Measurements from ENCODE around the gene C2CD3.

The C2CD3 gene

DNA sequence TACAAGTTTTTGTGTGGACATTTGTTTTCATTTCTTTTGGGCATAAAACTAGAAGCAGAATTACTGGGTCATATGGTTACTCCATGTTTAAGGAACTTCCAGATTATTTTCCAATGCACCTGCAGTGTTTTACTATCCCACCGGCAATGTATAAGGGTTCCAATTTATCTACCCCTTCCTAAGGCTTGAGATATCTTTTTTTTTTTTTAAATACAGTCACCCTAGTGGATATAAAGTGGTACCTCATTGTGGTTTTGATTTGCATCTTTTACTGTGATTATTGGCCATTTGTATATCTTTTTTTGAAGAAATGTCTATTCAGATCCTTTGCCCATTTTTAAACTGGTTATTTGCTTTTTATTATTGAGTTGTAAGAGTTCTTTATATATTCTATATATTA, 127.4 kb downstream of the C2CD3 start:
- no peak overlapping the region for H3K9ac ChIP-seq (ENCODE audit: low read depth, low read length)
- 0 out of 2 replicates have a peak, but pooled peaks cover 7% of the 10 kb centered on the region for H3K4me1 ChIP-seq (ENCODE audit: insufficient read depth, low read length)
- H3K36me3 ChIP-seq (ENCODE audit: insufficient read depth, low read length), result no peaks in the 10 kb centered on the region
- H3K9me3 ChIP-seq (ENCODE audit: control insufficient read depth, insufficient read depth, low read length), result no peaks in the 10 kb centered on the region

DNA sequence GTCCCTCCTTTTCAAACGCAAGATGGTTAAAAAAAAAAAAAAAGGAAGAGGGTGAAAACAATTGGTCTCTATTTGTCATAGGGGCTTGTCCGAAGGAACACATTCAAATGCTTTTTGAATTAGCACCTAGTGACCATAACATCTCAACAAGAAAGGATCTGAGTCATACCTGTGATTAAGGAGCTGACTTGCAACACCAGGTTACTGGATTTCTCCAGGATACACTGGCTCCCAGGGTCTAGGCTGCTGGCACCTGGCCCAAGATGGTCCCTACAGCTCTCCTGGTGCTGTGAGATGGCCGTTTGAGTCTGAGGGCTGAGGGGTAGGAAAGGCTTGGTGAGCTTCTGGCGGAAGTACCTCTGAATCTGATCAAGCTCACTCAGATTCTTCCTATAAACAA, 133.5 kb downstream of the C2CD3 start:
- Histone ChIP-seq H3K4me1 (ENCODE audit: insufficient read depth, low read length) (no peaks in the 10 kb centered on the region), H3K36me3 (ENCODE audit: insufficient read depth, low read length) (no peaks in the 10 kb centered on the region; the same call in 1 of the 2 replicates), H3K9ac (ENCODE audit: low read depth, low read length) (no peak overlapping the region), H3K9me3 (ENCODE audit: control insufficient read depth, insufficient read depth, low read length) (no peaks in the 10 kb centered on the region)

DNA sequence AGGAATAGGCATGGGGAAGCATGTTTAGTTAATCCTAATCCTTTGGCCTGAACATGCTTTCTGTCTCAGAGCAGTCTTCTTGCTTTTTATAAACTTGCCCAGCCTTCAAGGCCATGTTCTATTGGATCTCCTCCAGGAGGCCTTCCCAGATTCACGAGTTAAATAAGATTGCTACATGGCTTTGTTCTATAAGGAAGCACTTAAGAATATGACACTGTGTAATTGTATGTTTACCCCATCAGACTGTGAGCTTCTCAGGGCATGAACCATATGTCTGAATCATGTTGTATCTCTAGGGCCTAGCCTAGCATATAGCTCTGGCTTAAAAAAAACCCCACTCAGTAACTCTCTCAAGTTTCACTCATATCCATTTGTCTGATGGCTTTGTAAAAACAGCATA, 135.5 kb downstream of the C2CD3 start:
- Histone ChIP-seq H3K9me3 (ENCODE audit: control insufficient read depth, insufficient read depth, low read length) (no peaks in the 10 kb centered on the region), H3K36me3 (ENCODE audit: insufficient read depth, low read length) (no peaks in the 10 kb centered on the region; the same call in 1 of the 2 replicates)

DNA sequence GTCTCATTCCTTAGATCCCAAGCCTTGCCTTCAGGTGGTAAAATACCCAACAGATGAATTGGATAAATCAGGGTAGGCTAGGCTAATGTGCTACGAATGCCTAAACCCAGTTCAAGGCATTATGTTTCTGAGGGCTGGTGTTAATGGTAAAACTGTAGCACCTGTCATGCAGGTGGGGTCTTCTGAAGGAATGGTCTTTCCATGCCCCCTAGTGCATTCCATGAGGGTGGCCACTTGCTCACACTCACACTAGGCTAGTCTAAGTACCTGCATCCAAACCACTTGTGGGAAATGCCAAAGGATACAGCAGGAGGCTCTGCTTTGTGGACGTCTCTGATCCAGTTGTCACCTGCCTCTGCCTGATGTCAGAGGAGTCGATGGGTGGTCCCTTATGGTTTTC, 137.8 kb downstream of the C2CD3 start:
- no peak overlapping the region for H3K9ac ChIP-seq (ENCODE audit: low read depth, low read length)
- no peaks in the 10 kb centered on the region; the same call in 1 of the 2 replicates for H3K36me3 ChIP-seq (ENCODE audit: insufficient read depth, low read length)
- no peaks in the 10 kb centered on the region for H3K9me3 ChIP-seq (ENCODE audit: control insufficient read depth, insufficient read depth, low read length)
- H3K4me1 ChIP-seq (ENCODE audit: insufficient read depth, low read length), result no peaks in the 10 kb centered on the region

More for the DNA sequence above, 135.5 kb downstream of the C2CD3 start:
- Histone ChIP-seq H3K4me1 (ENCODE audit: insufficient read depth, low read length) (no peaks in the 10 kb centered on the region), H3K9ac (ENCODE audit: low read depth, low read length) (no peak overlapping the region)

DNA sequence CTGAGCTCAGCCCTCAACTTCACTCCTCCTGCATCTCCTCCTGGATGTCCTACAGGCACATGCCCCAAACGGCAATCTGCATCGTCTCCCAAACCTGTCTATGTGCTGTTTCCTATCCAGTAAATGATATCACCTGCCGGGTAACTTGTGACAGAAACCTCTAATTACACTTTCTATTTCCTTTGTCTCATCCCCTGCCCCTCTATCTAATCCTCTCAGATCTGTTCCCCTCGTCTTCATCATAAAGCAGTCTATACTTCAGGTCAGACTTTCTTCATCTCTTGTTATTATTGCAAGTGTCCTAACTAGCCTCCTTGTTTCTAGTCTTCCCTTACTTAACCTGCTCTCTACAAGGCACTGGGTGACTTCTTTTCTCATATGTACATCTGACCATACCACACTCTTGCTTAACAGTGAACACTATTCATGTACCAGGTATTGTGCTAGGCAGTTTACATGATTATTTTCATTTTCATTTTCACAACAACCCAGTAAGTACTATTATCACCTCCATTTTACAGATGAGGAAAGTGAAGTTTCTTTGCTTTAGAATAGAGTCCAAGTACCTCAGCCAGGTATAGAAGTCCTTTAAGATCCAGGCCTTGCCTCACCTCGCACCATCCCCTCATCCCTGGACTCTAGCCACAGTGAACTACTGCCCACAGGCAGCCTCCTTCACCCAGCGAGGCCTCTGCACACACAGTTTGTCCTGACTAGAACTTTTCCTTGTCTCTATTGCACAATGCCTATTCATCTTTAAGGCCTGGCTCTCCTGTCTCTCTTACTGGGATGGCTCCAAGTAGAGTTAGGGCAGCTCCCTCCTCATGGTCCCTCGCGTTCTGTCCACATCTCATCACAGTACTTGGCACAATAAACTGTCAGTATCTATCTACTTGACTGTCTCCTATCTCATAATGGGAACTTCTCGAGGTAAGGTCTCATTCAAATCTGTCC, 139.8 kb downstream of the C2CD3 start:
- Histone ChIP-seq H3K9me3 (ENCODE audit: control insufficient read depth, insufficient read depth, low read length) (no peaks in the 10 kb centered on the region), H3K9ac (ENCODE audit: low read depth, low read length) (no peak overlapping the region), H3K4me1 (ENCODE audit: insufficient read depth, low read length) (no peaks in the 10 kb centered on the region), H3K36me3 (ENCODE audit: insufficient read depth, low read length) (no peaks in the 10 kb centered on the region; the same call in 1 of the 2 replicates)

DNA sequence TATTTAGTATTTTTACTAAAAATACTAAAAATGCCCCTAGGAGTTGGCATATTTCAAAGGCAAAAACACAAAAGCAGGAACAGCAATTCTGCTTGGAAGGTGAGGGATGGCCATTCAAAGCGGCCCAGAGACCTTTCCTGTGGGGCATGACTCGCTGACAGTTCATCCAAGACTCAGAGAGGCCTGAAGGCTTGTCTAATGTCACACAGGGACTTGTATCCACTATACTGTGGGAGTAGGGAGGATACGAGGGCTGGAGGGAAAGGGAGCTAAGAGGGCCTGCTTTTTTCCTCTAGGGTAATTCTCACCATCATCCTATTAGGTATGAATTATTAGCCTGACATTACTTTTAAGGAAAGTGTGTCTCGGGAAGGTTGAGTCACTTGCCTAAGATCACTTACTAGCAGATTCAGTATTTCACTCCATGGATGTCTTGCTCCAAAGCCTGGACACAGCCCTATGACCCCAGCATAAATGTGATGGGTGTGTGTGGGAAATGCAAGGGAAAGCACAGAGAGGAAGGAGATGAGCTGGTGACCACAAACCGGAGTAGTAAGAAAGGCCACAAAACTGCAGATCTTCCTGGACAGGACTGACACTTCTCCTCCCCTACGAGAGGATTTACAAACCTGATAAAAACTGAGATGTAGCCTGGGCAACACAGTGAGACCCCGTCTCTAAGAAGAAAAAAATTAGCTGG, 145.2 kb downstream of the C2CD3 start:
- H3K4me1 ChIP-seq (ENCODE audit: insufficient read depth, low read length), result no peaks in the 10 kb centered on the region
- H3K36me3 ChIP-seq (ENCODE audit: insufficient read depth, low read length), result no peaks in the 10 kb centered on the region; the same call in 1 of the 2 replicates
- no peaks in the 10 kb centered on the region for H3K9me3 ChIP-seq (ENCODE audit: control insufficient read depth, insufficient read depth, low read length)
- no peak overlapping the region for H3K9ac ChIP-seq (ENCODE audit: low read depth, low read length)

DNA sequence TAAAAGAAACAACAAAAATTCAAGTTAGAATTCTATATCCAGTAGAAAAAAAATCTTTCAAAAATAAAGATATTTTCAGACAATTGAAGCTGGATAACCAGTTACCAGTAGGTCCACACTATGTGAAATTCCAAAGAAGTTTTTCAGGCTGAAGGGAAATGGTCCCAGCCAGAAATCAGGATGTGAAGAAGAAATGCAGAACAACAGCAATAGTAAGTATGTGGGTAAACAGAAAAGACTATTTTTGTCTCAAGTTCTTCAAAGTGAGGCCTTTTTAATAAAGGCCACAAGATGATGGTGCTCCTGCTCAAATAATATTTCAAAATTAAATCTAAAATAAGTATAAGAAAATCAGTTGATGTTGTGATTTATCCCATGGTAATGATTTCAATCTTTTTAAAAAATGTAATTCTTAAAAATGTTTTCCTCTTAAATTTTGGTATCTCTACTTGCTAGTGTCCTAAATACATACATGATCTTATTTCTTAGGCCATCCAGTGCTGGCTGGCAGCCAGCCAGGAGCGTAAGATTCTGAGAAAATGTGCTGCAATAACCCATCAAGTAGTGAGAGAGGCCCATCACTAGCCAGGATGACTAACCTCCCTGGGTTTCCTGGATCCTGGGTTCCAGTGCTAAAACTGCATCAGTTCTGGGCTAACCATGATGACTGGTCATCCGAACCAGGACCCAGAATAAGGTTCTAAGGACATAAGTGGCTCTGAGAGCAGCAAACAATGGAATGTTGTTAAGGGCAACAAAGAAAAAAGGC, 146.4 kb downstream of the C2CD3 start:
- no peaks in the 10 kb centered on the region for H3K9me3 ChIP-seq (ENCODE audit: control insufficient read depth, insufficient read depth, low read length)
- H3K4me1 ChIP-seq (ENCODE audit: insufficient read depth, low read length), result no peaks in the 10 kb centered on the region
- H3K36me3 ChIP-seq (ENCODE audit: insufficient read depth, low read length), result no peaks in the 10 kb centered on the region; the same call in 1 of the 2 replicates
- H3K9ac ChIP-seq (ENCODE audit: low read depth, low read length), result no peak overlapping the region

DNA sequence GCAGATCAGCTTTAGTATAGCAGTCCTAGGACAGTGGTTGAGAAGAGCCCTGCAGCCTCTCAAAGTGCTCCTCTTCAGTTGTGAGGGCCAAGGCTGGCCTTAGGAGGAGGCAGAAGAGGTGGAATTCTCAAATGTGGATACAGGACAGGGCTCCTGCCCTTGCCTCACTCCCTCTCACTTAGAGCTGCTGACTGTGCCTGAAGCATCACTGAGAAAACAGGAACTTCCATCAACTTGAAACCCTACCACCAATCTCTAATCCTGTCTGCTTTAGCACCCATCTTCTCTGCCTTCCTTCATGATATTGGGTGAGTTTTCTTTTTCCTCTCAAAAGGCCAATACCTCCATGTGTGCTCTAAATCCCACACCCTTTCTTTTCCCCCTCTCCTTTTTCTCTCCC, 147.5 kb downstream of the C2CD3 start:
- no peaks in the 10 kb centered on the region; the same call in 1 of the 2 replicates for H3K36me3 ChIP-seq (ENCODE audit: insufficient read depth, low read length)
- no peaks in the 10 kb centered on the region for H3K4me1 ChIP-seq (ENCODE audit: insufficient read depth, low read length)
- no peak overlapping the region for H3K9ac ChIP-seq (ENCODE audit: low read depth, low read length)
- no peaks in the 10 kb centered on the region for H3K9me3 ChIP-seq (ENCODE audit: control insufficient read depth, insufficient read depth, low read length)

DNA sequence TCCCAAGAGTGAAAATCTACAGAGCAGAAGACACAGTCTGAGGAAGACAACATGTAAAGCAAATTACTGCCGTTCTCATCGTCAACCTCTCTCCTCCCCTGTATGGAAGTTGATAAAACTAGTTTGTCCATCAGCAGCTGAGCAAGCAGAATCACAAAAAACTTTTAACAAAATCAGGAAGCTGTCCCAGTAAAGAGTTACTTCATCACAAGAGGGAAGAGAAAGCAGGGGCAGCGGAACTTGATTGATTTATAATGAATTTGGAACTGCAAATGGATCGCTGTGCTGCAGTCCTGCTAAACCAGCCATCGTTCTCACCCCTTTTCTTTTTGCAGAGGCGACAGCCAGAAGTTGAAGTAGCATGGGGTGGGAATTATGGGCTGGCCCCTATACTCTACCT, 148.3 kb downstream of the C2CD3 start:
- H3K4me1 ChIP-seq (ENCODE audit: insufficient read depth, low read length), result no peaks in the 10 kb centered on the region

DNA sequence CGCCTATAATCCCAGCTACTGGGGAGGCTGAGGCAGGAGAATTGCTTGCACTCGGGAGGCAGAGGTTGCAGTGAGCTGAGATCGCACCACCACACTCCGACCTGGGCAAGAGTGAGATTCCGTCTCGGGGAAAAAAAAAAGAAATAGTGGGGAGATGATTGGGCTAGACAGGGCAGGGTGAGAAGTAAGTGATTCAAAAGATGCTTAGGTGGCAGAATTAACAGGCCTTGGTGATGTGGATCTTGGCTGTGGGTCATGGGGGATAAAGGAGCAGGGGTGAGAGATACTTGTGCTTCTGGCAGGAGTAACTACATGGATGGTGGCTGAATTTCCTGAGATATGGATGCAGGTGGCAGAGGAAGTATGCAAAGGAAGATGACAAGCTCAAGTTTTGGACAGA, 148.8 kb downstream of the C2CD3 start:
- Histone ChIP-seq H3K9ac (ENCODE audit: low read depth, low read length) (no peak overlapping the region), H3K36me3 (ENCODE audit: insufficient read depth, low read length) (no peaks in the 10 kb centered on the region; the same call in 1 of the 2 replicates), H3K4me1 (ENCODE audit: insufficient read depth, low read length) (no peaks in the 10 kb centered on the region), H3K9me3 (ENCODE audit: control insufficient read depth, insufficient read depth, low read length) (no peaks in the 10 kb centered on the region)

More for the DNA sequence above, 148.3 kb downstream of the C2CD3 start:
- H3K9me3 ChIP-seq (ENCODE audit: control insufficient read depth, insufficient read depth, low read length), result no peaks in the 10 kb centered on the region
- no peaks in the 10 kb centered on the region; the same call in 1 of the 2 replicates for H3K36me3 ChIP-seq (ENCODE audit: insufficient read depth, low read length)
- H3K9ac ChIP-seq (ENCODE audit: low read depth, low read length), result no peak overlapping the region

DNA sequence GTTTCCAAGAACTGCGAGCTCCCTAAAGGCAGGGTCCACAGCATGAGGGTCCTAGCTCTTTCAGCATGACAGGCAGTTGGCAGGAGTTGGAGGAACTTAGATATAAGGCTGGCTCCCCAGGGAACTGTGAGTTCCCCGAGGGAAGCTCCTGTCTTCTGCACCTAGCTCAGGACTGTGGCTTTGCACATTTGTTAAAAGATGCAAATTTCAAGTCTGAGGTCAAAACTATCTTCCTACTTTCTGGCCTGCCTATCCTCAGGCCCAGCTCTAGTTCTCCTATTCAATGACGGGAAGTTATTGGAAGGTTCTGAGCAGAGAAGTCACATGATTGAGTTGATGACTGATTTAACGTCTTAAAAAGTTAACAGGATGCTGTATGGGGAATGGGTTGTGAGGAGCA, 150.3 kb downstream of the C2CD3 start:
- Histone ChIP-seq H3K9ac (ENCODE audit: low read depth, low read length) (no peak overlapping the region), H3K4me1 (ENCODE audit: insufficient read depth, low read length) (no peaks in the 10 kb centered on the region)

DNA sequence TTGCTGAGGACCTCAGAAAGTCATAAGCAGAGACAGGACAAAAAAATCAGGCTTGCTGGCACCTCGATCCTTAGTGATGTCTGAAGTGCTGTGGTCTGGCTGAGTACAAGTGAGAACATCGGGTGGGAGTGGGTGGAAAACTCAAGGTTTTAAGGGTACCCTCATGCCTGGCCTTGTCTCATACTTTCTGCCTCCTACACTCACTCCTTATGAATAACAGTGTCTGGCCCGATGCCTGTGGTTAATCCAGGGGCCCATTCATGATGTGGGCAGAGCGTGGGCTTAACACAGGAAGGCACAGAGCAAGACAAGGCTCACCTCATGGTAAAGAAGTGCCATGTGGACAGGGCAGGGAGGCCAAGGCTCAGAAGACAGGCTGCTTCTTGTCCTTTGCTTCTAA, 150.9 kb downstream of the C2CD3 start:
- Histone ChIP-seq H3K9ac (ENCODE audit: low read depth, low read length) (no peak overlapping the region), H3K4me1 (ENCODE audit: insufficient read depth, low read length) (no peaks in the 10 kb centered on the region), H3K9me3 (ENCODE audit: control insufficient read depth, insufficient read depth, low read length) (no peaks in the 10 kb centered on the region), H3K36me3 (ENCODE audit: insufficient read depth, low read length) (no peaks in the 10 kb centered on the region; the same call in 1 of the 2 replicates)

More for the DNA sequence above, 150.3 kb downstream of the C2CD3 start:
- no peaks in the 10 kb centered on the region for H3K9me3 ChIP-seq (ENCODE audit: control insufficient read depth, insufficient read depth, low read length)
- no peaks in the 10 kb centered on the region; the same call in 1 of the 2 replicates for H3K36me3 ChIP-seq (ENCODE audit: insufficient read depth, low read length)

DNA sequence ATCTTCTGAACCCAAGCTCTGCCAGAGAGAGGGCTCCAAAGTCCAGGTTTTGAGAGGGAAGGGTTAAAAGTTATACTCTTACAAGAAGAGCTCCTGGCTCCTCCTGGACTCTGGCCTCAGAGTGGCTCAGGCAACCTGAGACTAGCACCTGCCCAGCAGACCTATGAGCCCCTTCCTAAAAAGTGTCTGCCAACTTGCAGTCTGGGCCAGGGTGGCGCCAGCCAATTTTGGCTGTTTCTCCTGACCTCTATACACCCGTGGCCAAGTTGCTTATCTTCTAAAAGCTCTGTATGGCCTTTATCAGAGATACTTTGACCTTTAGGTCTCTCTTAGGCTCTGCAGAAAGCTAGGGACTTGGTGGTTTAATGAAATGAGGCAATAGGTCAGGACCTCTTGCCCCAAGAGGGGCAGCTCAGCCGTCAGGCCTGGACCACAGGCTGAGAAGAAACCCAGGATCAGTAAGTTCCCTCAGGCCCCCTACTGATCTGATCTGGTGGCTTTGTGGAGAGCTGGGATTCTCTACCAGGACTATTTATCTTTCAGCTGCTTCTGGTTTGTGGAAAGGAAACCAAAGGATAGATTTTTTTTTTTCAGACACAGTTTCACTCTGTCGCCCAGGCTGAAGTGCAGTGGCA, 151.6 kb downstream of the C2CD3 start:
- no peaks in the 10 kb centered on the region; the same call in 1 of the 2 replicates for H3K36me3 ChIP-seq (ENCODE audit: insufficient read depth, low read length)
- H3K9me3 ChIP-seq (ENCODE audit: control insufficient read depth, insufficient read depth, low read length), result no peaks in the 10 kb centered on the region
- H3K4me1 ChIP-seq (ENCODE audit: insufficient read depth, low read length), result no peaks in the 10 kb centered on the region
- no peak overlapping the region for H3K9ac ChIP-seq (ENCODE audit: low read depth, low read length)

Data from ES-I3 (cell line).